GM20431 (cell line): ENCODE measurements around the gene PPRC1.

Experiments used
- in situ Hi-C: fragments of 300-500 bp; cut with MseI, MboI; formaldehyde crosslinking; loops from one replicate; pipeline ENCODE4 v1.15.0; 2020; ENCODE audit warnings: low sequenced_read_pairs; ENCODE audit not compliant: unreplicated experiment

PPRC1 gene

GRCh38 chr10:102132563-102133372, at the start of gene PPRC1:
Gene PPRC1 (plus strand): TSS chr10:102133040. CDS start chr10:102133069, 29 bp downstream.
- in situ Hi-C loops = no loop called here

GRCh38 chr10:102083541-102083940, 49.3 kb upstream of the PPRC1 start:
- in situ Hi-C loops = no loop called here

- in situ Hi-C loops = no loop called here
These were observed 47.5 kb upstream of the PPRC1 start for GRCh38 chr10:102085336-102085735.

- in situ Hi-C loops = no loop called here
These were observed 46.6 kb upstream of the PPRC1 start for GRCh38 chr10:102086196-102086595.

GRCh38 chr10:102090772-102091171, 42.1 kb upstream of the PPRC1 start:
- in situ Hi-C loops = no loop called here

GRCh38 chr10:102096449-102096848, 36.4 kb upstream of the PPRC1 start:
- in situ Hi-C loops = no loop called here

GRCh38 chr10:102101152-102101551, 31.7 kb upstream of the PPRC1 start:
- in situ Hi-C loops = no loop called here

GRCh38 chr10:102102421-102102820, 30.4 kb upstream of the PPRC1 start:
- in situ Hi-C loops = no loop called here

GRCh38 chr10:102106998-102107397, 25.8 kb upstream of the PPRC1 start:
- in situ Hi-C loops = no loop called here

- in situ Hi-C loops = no loop called here
These were observed 23.4 kb upstream of the PPRC1 start for GRCh38 chr10:102109166-102110116.

- in situ Hi-C loops = no loop called here
These were observed 21.6 kb upstream of the PPRC1 start for GRCh38 chr10:102111276-102111675.

- in situ Hi-C loops = no loop called here
These were observed 20.5 kb upstream of the PPRC1 start for GRCh38 chr10:102112210-102112817.

- in situ Hi-C loops = no loop called here
These were observed 19.4 kb upstream of the PPRC1 start for GRCh38 chr10:102113261-102113955.

- in situ Hi-C loops = no loop called here
These were observed 18.6 kb upstream of the PPRC1 start for GRCh38 chr10:102113956-102114857.

- in situ Hi-C loops = no loop called here
These were observed 17.8 kb upstream of the PPRC1 start for GRCh38 chr10:102114861-102115618.

GRCh38 chr10:102115775-102116174, 17.1 kb upstream of the PPRC1 start:
- in situ Hi-C loops = no loop called here

- in situ Hi-C loops = no loop called here
These were observed 16.2 kb upstream of the PPRC1 start for GRCh38 chr10:102116656-102117055.
